NCI-H2107 (cell line): ENCODE measurements around the gene TNFRSF12A.

ENCODE experiments used
- DNase-seq: peaks from one replicate; lab custom pipeline; 2025; lab: John Stamatoyannopoulos, UW

The TNFRSF12A gene

DNA sequence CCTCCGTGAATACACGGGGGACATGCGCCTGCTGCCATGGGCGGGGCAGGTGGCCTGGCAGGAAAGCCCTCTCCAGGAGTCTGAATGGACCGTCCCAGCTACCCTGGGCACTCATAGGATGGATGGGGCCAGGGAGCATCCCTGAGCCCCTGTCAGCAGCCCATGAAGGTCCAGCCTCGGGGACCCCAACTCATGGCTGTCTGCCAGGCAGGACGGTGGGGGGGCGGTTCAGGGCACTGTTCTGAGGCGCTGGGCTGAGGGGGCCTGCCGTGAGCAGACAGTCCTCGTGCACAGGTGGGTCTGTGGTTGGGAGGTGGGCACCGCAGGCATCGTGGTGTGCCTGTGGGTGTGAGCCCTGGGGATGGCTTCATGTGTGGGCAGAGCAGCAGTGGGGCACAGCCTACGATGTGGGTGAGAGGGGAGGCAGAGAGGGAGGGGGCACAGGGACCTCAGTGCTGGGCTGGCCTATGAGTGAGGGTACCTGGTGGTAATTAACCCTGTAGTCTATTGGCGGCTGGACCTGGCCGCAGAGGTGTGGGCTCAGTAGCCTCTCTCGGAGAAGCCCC is 33.5 kb upstream of the TNFRSF12A start:
- DNase-seq, result no peak

GRCh38 chr16:2987286-2987685 is 32.9 kb upstream of the TNFRSF12A start:
- DNase-seq, result no peak

- DNase-seq, result no peak
Measured at GRCh38 chr16:2987833-2988232, 32.3 kb upstream of the TNFRSF12A start.

DNA sequence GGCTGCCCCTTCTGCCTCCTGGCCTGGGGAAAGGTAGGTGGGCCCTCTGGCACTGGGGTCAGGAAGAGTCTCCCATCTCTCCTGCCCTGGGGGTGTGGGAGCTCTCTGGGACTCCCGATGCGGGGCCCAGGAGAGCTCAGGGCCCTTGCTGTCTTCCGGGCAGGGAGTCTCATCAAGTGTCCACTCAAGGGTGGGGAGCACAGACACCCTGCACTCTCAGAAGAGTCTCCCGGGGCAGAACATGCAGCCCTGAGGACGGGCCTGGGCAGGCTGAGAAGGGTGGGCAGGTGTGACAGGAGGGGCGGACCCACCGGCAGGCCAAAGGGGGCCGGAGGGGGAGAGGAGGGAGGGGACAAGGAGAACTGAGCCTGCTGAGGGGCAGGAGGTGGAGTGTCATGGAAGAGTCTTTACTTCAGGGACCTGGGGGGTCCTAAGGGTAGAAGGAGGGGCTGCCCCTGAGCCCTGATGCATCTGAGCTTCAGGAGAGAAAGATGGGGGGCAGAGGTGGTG is 31.5 kb upstream of the TNFRSF12A start:
- DNase-seq, result no peak

DNA sequence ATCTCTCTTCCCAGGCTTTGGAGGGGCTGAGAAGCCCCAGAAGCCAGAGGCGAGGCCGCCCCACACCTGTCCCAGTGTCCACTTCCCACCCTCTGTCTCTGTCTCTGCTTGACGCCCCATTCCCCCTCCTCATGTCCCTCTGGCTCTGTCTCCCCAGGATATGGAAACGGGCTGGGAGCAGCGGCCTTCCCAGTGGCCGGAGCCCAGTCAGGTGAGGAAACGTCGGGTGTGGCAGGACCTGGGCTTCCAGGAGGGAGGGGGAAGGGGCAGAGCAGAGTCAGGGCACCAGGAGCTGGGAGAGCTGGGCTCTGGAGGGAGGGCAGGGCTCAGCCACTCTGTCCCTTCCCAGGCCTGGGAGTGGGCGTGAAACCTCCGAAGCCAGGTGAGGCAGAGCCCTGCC is 29.3 kb upstream of the TNFRSF12A start:
- no peak for DNase-seq

DNA sequence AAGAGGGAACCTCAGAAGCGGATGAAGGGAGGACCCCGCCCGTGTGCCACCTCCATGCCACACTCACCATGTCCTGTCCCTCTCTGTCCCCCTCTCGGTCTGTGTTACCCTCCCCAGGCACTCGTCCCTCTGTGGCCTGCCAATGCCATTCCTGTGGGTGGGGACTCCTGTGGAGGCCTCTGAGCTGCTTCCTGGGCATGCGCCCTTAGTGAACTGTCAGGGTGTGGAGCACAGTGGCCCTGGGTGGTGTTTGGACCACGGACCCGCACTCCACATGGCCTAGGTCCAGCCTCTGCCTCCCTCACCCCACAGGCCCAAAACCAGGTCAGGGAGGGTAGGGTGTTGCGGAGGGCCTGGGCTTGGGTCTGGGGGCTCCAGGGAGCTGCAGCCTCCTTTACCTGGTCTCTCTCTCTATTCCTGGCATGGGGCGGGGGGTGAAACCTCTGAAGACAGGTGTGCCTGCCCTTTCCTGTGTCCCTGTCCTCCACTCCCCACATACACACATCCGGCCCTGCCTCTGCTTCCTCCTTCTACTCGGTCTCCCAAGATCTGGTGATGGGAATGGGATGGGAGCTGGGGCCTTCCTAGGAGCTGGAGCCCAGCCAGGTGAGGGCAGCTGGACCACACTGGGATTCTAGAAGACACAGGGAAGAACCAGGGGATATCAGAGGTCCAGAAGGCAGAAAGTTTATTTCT is 28.5 kb upstream of the TNFRSF12A start:
- no peak for DNase-seq

DNA sequence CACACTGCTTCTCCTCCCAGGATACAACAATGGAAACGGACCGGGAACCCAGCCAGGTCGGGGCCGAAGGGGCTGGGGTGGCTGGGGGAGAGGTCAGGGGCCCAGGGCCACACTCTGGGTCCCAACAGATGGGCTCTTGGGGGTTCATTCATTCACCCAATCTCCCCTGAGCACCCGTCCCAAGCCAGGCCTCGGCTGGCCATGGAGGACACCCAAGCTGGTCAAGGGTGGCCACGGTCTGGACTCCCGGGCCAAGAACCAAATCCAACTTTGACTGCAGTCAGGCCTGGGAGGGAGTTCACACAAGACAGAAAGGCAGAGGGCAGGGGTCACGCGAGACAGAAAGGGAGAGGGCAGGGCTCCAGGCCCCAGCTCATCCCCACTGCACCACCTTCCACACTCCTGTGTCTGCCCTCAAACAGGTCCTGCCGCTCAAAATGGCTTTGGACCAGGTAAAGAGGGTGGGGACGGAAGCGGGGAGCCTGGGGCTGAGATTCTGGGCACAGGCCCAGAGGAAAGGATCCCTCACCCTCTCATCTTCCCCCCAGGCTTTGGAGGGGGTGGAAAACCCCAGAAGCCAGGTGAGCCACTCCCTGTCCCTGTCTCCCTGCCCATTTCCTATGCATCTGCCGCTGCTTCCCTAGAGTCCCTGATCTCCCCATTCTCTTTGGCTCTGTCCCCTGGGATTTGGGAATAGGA is 27.6 kb upstream of the TNFRSF12A start:
- DNase-seq, result no peak

- no peak for DNase-seq
Measured at GRCh38 chr16:2996298-2996697, 23.9 kb upstream of the TNFRSF12A start.

DNA sequence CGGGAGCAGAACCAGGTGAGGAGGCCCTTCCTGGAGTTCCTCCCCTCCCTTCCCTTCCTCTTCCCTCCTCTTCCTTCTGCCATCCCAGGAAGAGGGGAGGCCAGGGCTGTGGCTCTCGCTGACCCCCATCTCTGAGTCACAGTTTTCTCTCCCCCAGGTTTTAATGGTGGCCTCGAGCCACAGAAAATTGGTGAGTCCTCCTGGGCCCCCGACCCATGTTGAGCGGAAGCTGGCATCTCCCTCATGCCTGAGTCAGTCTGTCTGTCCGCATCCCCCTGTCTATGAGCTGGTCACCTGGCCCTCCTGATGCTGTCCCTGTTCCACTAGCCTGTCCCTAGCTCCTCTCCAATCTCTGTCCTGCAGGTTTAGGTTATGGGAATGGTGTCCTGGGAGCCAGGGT is 20.2 kb upstream of the TNFRSF12A start:
- no peak for DNase-seq

- no peak for DNase-seq
Measured at GRCh38 chr16:3000540-3000939, 19.6 kb upstream of the TNFRSF12A start.

DNA sequence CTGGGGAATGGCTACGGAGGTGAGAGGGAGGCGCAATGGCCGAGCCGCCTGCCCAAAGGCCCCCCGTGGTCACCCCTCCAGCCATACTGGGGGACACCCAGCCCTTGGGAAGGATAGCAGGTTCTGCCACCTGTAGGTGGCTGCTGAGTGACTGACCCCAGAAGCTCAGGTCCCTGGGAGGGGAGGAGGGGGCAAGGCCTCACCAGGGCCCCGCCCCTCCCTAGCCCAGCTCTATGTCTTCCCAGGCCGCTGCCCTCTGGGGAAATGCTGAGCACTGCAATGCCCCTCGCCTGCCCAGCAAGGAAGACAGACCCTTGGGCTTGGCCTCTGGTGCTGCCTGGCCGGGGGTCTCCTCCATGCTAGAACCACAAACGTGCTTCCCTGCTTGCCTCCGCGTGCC is 18.9 kb upstream of the TNFRSF12A start:
- DNase-seq, result no peak

DNA sequence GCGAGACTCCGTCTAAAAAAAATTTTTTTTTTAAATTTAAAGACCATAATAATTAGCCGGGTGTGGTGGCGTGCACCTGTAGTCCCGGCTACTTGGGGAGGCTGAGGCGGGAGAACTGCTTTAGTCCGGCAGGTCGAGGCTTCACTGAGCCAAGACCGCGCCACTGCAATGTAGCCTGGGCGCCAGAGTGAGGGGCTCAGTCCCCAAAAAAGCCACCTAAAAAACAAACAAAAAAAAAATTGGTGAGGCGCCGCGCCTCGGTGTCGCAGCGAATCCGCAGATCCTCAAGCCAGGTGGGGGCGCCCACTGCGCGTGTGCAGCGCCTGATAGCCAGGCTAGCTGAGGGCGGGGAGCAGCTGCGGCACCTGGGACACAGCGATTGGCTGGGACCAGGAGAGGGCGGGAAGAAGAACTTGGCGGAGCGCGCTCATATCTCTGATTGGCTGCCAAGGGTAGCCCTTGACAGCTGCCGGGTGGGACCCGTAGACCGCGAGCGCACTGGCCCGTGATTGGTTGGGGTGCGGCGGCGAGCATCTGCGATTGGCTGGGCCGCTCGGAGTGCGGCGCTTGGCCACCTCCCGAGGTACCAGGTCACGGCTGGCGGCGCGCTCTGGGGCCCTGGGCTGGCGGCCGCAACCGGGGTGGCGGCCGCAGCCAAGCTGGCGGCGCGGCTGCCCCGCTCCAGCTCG is 16.4 kb upstream of the TNFRSF12A start:
- DNase-seq, result peak; percentile 96

- DNase-seq, result no peak
Measured at GRCh38 chr16:3004319-3004718, 15.8 kb upstream of the TNFRSF12A start.

- DNase-seq, result no peak
Measured at GRCh38 chr16:3004781-3005284, 15.3 kb upstream of the TNFRSF12A start.

- no peak for DNase-seq
Measured at GRCh38 chr16:3007059-3007956, 12.9 kb upstream of the TNFRSF12A start.

DNA sequence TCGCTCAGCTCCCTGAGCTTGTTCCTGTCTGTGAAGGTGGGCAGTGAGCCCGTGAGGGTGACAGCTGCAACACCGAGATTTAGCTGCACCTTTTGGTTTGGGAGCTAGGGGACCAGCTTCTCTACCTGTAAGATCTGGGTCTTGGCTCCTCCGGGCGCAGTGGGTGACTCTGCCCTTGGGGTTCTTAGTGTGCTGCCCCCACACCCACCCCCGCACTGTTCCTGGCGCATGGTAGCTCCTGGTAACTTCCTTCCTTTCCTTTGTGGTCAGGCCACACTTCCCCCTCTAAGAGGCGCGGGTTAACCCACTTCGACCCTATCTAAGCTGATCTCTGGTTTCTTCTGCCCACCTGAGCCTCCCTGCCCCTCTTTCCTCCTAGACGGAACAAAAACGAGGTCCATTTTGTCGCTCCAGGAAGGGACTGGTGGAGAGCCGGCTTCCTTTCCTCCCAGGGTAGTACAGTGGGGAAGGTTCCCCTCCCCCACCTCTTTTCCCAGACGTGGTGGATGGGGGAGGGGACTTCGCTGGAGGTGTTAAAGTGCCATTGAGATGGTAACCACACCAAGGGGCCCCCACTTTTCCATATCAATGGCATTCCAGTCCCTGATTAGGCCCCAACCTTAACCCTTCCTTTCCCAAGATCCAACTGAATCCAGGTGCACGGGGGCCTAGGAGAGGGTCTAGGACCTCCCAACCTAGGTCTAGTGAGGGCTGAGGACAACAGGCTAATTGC is 12.0 kb upstream of the TNFRSF12A start:
- DNase-seq, result no peak

DNA sequence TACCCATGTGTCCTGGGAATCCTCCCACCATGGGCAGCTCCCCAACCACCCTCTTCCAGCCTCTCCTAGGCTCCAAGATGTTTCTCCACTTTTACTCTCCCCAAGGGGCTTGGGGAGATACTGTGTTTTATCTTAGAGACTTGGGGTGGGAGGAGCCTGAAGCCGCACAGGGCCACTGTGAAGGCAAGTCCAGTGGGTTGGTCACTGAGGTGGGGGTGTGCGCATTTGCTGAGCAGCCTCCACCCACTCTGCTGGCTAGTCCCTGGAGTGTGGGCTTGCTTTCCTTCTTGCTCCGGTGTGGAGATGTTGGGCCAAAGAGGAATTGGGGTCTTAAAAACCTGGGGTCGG is 11.5 kb upstream of the TNFRSF12A start:
- DNase-seq, result no peak

DNA sequence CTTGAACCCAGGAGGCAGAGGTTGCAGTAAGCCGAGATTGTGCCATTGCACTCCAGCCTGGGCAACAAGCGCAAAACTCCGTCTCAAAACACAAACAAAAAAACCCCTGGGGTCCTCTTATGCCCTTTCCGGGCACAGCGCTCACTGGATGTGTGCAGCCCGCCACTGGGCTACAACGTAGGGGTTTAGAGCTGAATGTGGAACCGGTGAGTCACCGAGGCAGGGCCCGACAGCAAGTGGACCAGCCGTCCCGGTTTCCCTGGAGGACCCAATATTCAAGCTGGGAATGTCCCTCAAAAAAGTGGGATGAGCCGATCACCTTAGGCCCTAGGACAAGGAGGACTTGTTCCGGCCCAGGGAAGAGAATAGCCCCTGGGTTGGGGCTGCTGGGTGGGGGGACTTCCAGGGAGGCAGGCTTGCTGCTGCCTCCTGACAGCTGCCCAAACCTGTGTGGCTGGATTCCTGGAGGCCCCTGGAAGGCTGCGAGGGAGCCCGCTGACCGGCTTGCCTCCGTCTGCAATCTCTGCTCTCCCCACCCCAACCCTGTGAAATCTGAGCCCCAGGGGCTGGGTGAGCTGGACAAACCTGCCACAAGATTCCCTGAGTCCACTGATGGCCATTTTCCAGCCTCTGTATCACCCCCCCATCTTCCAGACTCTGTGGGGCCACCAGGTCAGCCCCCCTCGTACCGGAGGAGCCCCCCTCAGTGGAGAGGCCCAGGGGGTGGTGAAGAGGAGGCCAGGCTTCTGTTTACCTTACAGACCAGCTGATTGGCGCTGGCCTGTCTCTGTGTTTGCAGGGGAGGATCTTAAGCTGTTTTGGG is 10.4 kb upstream of the TNFRSF12A start:
- no peak for DNase-seq

GRCh38 chr16:3010510-3010909 is 9.7 kb upstream of the TNFRSF12A start:
- no peak for DNase-seq

- DNase-seq, result peak; percentile 93
Measured at GRCh38 chr16:3012246-3012645, 7.9 kb upstream of the TNFRSF12A start.
